NB4 (cell line): ENCODE measurements around the gene TMEM107.
"Not testable (repeated sequence)": the region's sequence is repeated elsewhere in the genome, so short reads cannot be mapped to it uniquely, and the experiment has no call there.

Experiments used
- DNase-seq: peaks from one replicate; pipeline ENCODE4 v3.0.0; 2010; ENCODE audit warnings: low read depth
- H3K4me3 ChIP-seq: one replicate; pipeline ENCODE4 v1.5.1; 2011; ENCODE audit warnings: mild to moderate bottlenecking, low read depth, low read length, moderate library complexity
- CTCF ChIP-seq: IDR thresholded peaks from one replicate; pipeline ENCODE4 v1.5.1; 2012; ENCODE audit warnings: low read depth, low read length
- MAX ChIP-seq: IDR thresholded peaks from 2 replicates; pipeline ENCODE4 v1.6.1; 2011; ENCODE audit warnings: low read depth, low read length
- MYC ChIP-seq: IDR thresholded peaks from 2 replicates; pipeline ENCODE4 v1.6.1; 2011; ENCODE audit warnings: low read depth, low read length
- POLR2A ChIP-seq: IDR thresholded peaks from 2 replicates; pipeline ENCODE4 v1.6.1; 2011; ENCODE audit warnings: mild to moderate bottlenecking; ENCODE audit not compliant: insufficient read length; ENCODE audit errors: extremely low read depth

TMEM107 gene

GRCh38 chr17:8221663-8222379, 45.6 kb upstream of the TMEM107 start:
- H3K4me3 ChIP-seq: peak overlapping the region; percentile 59
- DNase-seq: peak; percentile 75
- TF ChIP-seq MYC (no peak), POLR2A (no peak), MAX (0 out of 2 replicates have a peak, but pooled peaks have one; percentile 3)

- H3K4me3 ChIP-seq: peak overlapping the region; percentile 59
- peak; percentile 83 for DNase-seq
- TF ChIP-seq MYC (peak; percentile 85), CTCF (no peak), MAX (peak; percentile 85), POLR2A (no peak)
Measured at GRCh38 chr17:8220783-8221662, 44.8 kb upstream of the TMEM107 start.

GRCh38 chr17:8214000-8214399, 37.8 kb upstream of the TMEM107 start:
- DNase-seq, H3K4me3 ChIP-seq: not testable (repeated sequence)

GRCh38 chr17:8212312-8213180, 36.4 kb upstream of the TMEM107 start:
- TF ChIP-seq CTCF (no peak), POLR2A (no peak)
- peak; percentile 80 for DNase-seq
- no peak overlapping the region for H3K4me3 ChIP-seq

GRCh38 chr17:8210761-8211458, 34.7 kb upstream of the TMEM107 start:
- no peak for TF ChIP-seq CTCF
- TF ChIP-seq POLR2A: no peak
- no peak for TF ChIP-seq MYC
- TF ChIP-seq MAX: no peak
- DNase-seq: no peak
- H3K4me3 ChIP-seq: peak overlapping the region; percentile 90

GRCh38 chr17:8209907-8210760, 34.0 kb upstream of the TMEM107 start, which contains the start of gene AURKB:
Gene AURKB, minus strand, starts transcription at chr17:8210575. Its CDS starts 351 bp downstream, at chr17:8210224.
- DNase-seq: peak; percentile 92
- TF ChIP-seq CTCF (no peak), POLR2A (peak; percentile 54), MYC (peak; percentile 72), MAX (peak; percentile 56)
- H3K4me3 ChIP-seq: peak within 1 kb of the TSS; percentile 90
